OCI-LY7 (cell line): ENCODE measurements around the gene ING2.
"Not testable (repeated sequence)": the region's sequence is repeated elsewhere in the genome, so short reads cannot be mapped to it uniquely, and the experiment has no call there.

ENCODE experiments used
- CTCF ChIP-seq: fragments of 200-600 bp; sonication (generic); conservative IDR thresholded peaks from 2 replicates; pipeline ENCODE4 v1.5.1; 2014; ENCODE audit warnings: mild to moderate bottlenecking, antibody characterized with exemption, low read length, moderate library complexity, mixed read lengths
- EZH2phosphoT487 ChIP-seq: fragments of 200-600 bp; sonication (generic); IDR thresholded peaks from 2 replicates; pipeline ENCODE4 v1.6.1; 2018; ENCODE audit warnings: low read depth, borderline replicate concordance, mild to moderate bottlenecking, mixed run types, antibody characterized with exemption, low read length, moderate library complexity, mixed read lengths

GRCh38 chr4:183553147-183553478 lies 48.3 kb downstream of the ING2 start:
- TF ChIP-seq CTCF, EZH2phosphoT487: not testable (repeated sequence)
